ENCODE results near the gene NEBL.

The NEBL gene

GRCh38 chr10:20901110-20901509 lies 4.0 kb upstream of the NEBL start:
- Histone ChIP-seq H3K4me1 (ENCODE audit: control extremely low read depth in 1 of 4, control insufficient read depth in 4 of 4, insufficient read depth in 4 of 4, low read length in 3 of 4) (no peaks in the 10 kb centered on the region), H3K36me3 (ENCODE audit: control insufficient read depth in 4 of 4, insufficient read depth in 4 of 4, low read length in 3 of 4) (no peaks in the 10 kb centered on the region), H3K4me3 (ENCODE audit: control insufficient read depth in 1 of 7, extremely low read depth in 1 of 7, insufficient read depth in 4 of 7, low read depth in 2 of 7, low read length in 6 of 7) (no peak overlapping the region), H3K27me3 (replicated peaks in 2 of 5; ENCODE audit: control insufficient read depth in 4 of 5, insufficient read depth in 5 of 5, low read length in 4 of 5) (no peaks in the 10 kb centered on the region), H3K9me3 (ENCODE audit: control extremely low read depth in 1 of 5, control insufficient read depth in 4 of 5, insufficient read depth in 2 of 5, low read depth in 1 of 5, low read length in 4 of 5) (no peaks in the 10 kb centered on the region), H3K27ac (ENCODE audit: insufficient read depth in 1 of 2, low read depth in 1 of 2, low read length in 2 of 2, poor library complexity in 1 of 2, severe bottlenecking in 2 of 2) (no peak overlapping the region)
- 95% methylated on average over 4 of the region's 5 CpGs for WGBS (ENCODE audit: insufficient coverage)
- DNase-seq = no peak
- ChIA-PET POLR2A (no interaction called here), CTCF (no interaction called here)

GRCh38 chr10:20898866-20899535 lies 1.9 kb upstream of the NEBL start:
- Histone ChIP-seq H3K9me3 (ENCODE audit: control extremely low read depth in 1 of 5, control insufficient read depth in 4 of 5, insufficient read depth in 2 of 5, low read depth in 1 of 5, low read length in 4 of 5) (no peaks in the 10 kb centered on the region), H3K4me1 (ENCODE audit: control extremely low read depth in 1 of 4, control insufficient read depth in 4 of 4, insufficient read depth in 4 of 4, low read length in 3 of 4) (no peaks in the 10 kb centered on the region), H3K4me3 (ENCODE audit: control insufficient read depth in 1 of 7, extremely low read depth in 1 of 7, insufficient read depth in 4 of 7, low read depth in 2 of 7, low read length in 6 of 7) (no peak overlapping the region), H3K36me3 (ENCODE audit: control insufficient read depth in 4 of 4, insufficient read depth in 4 of 4, low read length in 3 of 4) (no peaks in the 10 kb centered on the region), H3K27ac (ENCODE audit: insufficient read depth in 1 of 2, low read depth in 1 of 2, low read length in 2 of 2, poor library complexity in 1 of 2, severe bottlenecking in 2 of 2) (no peak overlapping the region), H3K27me3 (replicated peaks in 2 of 5; ENCODE audit: control insufficient read depth in 4 of 5, insufficient read depth in 5 of 5, low read length in 4 of 5) (no peaks in the 10 kb centered on the region)
- WGBS (ENCODE audit: insufficient coverage) = 88% methylated on average over 1 of the region's 3 CpGs
- POLR2A ChIA-PET = no interaction called here
- DNase-seq = no peak
- CTCF ChIA-PET = no interaction called here

DNA sequence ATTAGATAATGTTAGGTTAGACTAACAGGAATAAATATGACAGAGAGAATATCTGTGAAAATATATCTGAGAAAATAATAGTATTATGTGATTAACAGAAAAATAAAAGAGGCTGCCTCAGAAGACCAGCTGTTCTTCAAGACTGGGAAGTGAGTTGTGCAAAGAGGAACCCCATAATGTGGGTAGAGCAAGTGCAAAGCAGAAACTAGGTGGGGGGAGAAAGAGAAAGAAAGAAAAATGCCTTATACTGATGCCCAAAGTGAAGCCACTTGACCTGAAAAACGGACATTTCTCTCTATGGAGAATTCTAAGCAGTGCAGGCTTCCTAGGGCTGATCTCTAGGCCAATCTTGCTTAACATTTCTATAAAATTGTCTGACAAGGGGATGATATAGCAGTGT lies 3.8 kb downstream of the NEBL start:
- 91% methylated on average over 1 of the region's 1 CpG for WGBS (ENCODE audit: insufficient coverage)
- H3K27ac ChIP-seq (ENCODE audit: insufficient read depth in 1 of 2, low read depth in 1 of 2, low read length in 2 of 2, poor library complexity in 1 of 2, severe bottlenecking in 2 of 2) = no peak overlapping the region
- no peak for DNase-seq
- peaks cover 0 to 2% (median 0%) of the 10 kb centered on the region in 5 experiments for H3K27me3 ChIP-seq (replicated peaks in 2 of 5; ENCODE audit: control insufficient read depth in 4 of 5, insufficient read depth in 5 of 5, low read length in 4 of 5)
- no peaks in the 10 kb centered on the region for H3K4me1 ChIP-seq (ENCODE audit: control extremely low read depth in 1 of 4, control insufficient read depth in 4 of 4, insufficient read depth in 4 of 4, low read length in 3 of 4)
- H3K4me3 ChIP-seq (ENCODE audit: control insufficient read depth in 1 of 7, extremely low read depth in 1 of 7, insufficient read depth in 4 of 7, low read depth in 2 of 7, low read length in 6 of 7) = no peak overlapping the region
- no peaks in the 10 kb centered on the region for H3K9me3 ChIP-seq (ENCODE audit: control extremely low read depth in 1 of 5, control insufficient read depth in 4 of 5, insufficient read depth in 2 of 5, low read depth in 1 of 5, low read length in 4 of 5)
- CTCF ChIA-PET = no interaction called here
- no peaks in the 10 kb centered on the region for H3K36me3 ChIP-seq (ENCODE audit: control insufficient read depth in 4 of 4, insufficient read depth in 4 of 4, low read length in 3 of 4)
- POLR2A ChIA-PET = no interaction called here

DNA sequence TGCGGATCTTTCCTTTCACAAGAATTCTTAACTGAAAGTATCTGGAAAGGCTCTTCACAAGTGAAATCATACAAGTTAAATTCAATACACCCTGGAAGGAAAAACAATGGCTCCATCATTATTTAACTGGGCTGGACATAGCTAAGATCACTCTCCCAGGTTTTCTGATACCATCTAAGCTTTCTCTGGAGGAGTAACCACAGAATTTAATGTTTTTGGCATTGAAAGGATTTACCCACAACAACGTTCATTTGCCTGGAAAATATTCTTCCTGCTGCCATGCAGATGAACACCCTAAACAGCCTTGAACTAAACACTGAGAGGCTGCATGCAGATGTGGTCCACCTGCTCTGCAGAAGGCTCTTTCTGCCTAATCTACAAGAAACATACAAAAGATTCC lies 4.3 kb downstream of the NEBL start:
- 75% methylated on average over 2 of the region's 2 CpGs for WGBS (ENCODE audit: insufficient coverage)
- no peak overlapping the region for H3K27ac ChIP-seq (ENCODE audit: insufficient read depth in 1 of 2, low read depth in 1 of 2, low read length in 2 of 2, poor library complexity in 1 of 2, severe bottlenecking in 2 of 2)
- H3K4me3 ChIP-seq (ENCODE audit: control insufficient read depth in 1 of 7, extremely low read depth in 1 of 7, insufficient read depth in 4 of 7, low read depth in 2 of 7, low read length in 6 of 7) = no peak overlapping the region
- ChIA-PET POLR2A (no interaction called here), CTCF (no interaction called here)
- H3K9me3 ChIP-seq (ENCODE audit: control extremely low read depth in 1 of 5, control insufficient read depth in 4 of 5, insufficient read depth in 2 of 5, low read depth in 1 of 5, low read length in 4 of 5) = no peaks in the 10 kb centered on the region
- DNase-seq = no peak
- peaks cover 0 to 2% (median 0%) of the 10 kb centered on the region in 5 experiments for H3K27me3 ChIP-seq (replicated peaks in 2 of 5; ENCODE audit: control insufficient read depth in 4 of 5, insufficient read depth in 5 of 5, low read length in 4 of 5)
- H3K36me3 ChIP-seq (ENCODE audit: control insufficient read depth in 4 of 4, insufficient read depth in 4 of 4, low read length in 3 of 4) = no peaks in the 10 kb centered on the region
- H3K4me1 ChIP-seq (ENCODE audit: control extremely low read depth in 1 of 4, control insufficient read depth in 4 of 4, insufficient read depth in 4 of 4, low read length in 3 of 4) = no peaks in the 10 kb centered on the region

GRCh38 chr10:20892011-20892585 lies 5.0 kb downstream of the NEBL start:
- DNase-seq = no peak
- Histone ChIP-seq H3K4me1 (ENCODE audit: control extremely low read depth in 1 of 4, control insufficient read depth in 4 of 4, insufficient read depth in 4 of 4, low read length in 3 of 4) (no peaks in the 10 kb centered on the region), H3K36me3 (ENCODE audit: control insufficient read depth in 4 of 4, insufficient read depth in 4 of 4, low read length in 3 of 4) (no peaks in the 10 kb centered on the region), H3K27ac (ENCODE audit: insufficient read depth in 1 of 2, low read depth in 1 of 2, low read length in 2 of 2, poor library complexity in 1 of 2, severe bottlenecking in 2 of 2) (no peak overlapping the region), H3K27me3 (replicated peaks in 2 of 5; ENCODE audit: control insufficient read depth in 4 of 5, insufficient read depth in 5 of 5, low read length in 4 of 5) (peaks cover 0 to 2% (median 0%) of the 10 kb centered on the region in 5 experiments), H3K9me3 (ENCODE audit: control extremely low read depth in 1 of 5, control insufficient read depth in 4 of 5, insufficient read depth in 2 of 5, low read depth in 1 of 5, low read length in 4 of 5) (no peaks in the 10 kb centered on the region), H3K4me3 (ENCODE audit: control insufficient read depth in 1 of 7, extremely low read depth in 1 of 7, insufficient read depth in 4 of 7, low read depth in 2 of 7, low read length in 6 of 7) (no peak overlapping the region)
- POLR2A ChIA-PET = no interaction called here
- WGBS (ENCODE audit: insufficient coverage) = 89% methylated on average over 3 of the region's 4 CpGs
- CTCF ChIA-PET = no interaction called here

DNA sequence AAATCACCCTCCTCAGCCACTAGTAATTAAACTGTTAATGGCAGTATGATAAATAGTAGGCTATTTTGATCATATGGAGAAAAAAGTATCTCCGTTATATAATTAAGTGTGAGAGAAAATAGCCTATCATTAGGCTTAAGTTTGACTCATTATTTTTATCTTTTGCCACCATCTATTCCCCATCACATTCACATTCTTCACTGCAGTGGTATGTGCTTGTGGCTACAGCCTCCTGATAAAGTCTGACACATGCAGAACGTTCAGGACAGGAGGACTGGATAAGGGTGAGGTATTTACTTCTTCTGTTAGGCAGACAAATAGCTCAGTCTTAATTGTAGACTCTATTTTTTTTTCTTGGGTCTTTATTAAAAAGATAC lies 5.8 kb downstream of the NEBL start:
- Histone ChIP-seq H3K4me1 (ENCODE audit: control extremely low read depth in 1 of 4, control insufficient read depth in 4 of 4, insufficient read depth in 4 of 4, low read length in 3 of 4) (no peaks in the 10 kb centered on the region), H3K27me3 (replicated peaks in 2 of 5; ENCODE audit: control insufficient read depth in 4 of 5, insufficient read depth in 5 of 5, low read length in 4 of 5) (peaks cover 0 to 2% (median 0%) of the 10 kb centered on the region in 5 experiments), H3K27ac (ENCODE audit: insufficient read depth in 1 of 2, low read depth in 1 of 2, low read length in 2 of 2, poor library complexity in 1 of 2, severe bottlenecking in 2 of 2) (no peak overlapping the region), H3K9me3 (ENCODE audit: control extremely low read depth in 1 of 5, control insufficient read depth in 4 of 5, insufficient read depth in 2 of 5, low read depth in 1 of 5, low read length in 4 of 5) (no peaks in the 10 kb centered on the region), H3K36me3 (ENCODE audit: control insufficient read depth in 4 of 4, insufficient read depth in 4 of 4, low read length in 3 of 4) (no peaks in the 10 kb centered on the region), H3K4me3 (ENCODE audit: control insufficient read depth in 1 of 7, extremely low read depth in 1 of 7, insufficient read depth in 4 of 7, low read depth in 2 of 7, low read length in 6 of 7) (no peak overlapping the region)
- POLR2A ChIA-PET = no interaction called here
- 20% methylated on average over 1 of the region's 2 CpGs for WGBS (ENCODE audit: insufficient coverage)
- CTCF ChIA-PET = no interaction called here
- DNase-seq = no peak

DNA sequence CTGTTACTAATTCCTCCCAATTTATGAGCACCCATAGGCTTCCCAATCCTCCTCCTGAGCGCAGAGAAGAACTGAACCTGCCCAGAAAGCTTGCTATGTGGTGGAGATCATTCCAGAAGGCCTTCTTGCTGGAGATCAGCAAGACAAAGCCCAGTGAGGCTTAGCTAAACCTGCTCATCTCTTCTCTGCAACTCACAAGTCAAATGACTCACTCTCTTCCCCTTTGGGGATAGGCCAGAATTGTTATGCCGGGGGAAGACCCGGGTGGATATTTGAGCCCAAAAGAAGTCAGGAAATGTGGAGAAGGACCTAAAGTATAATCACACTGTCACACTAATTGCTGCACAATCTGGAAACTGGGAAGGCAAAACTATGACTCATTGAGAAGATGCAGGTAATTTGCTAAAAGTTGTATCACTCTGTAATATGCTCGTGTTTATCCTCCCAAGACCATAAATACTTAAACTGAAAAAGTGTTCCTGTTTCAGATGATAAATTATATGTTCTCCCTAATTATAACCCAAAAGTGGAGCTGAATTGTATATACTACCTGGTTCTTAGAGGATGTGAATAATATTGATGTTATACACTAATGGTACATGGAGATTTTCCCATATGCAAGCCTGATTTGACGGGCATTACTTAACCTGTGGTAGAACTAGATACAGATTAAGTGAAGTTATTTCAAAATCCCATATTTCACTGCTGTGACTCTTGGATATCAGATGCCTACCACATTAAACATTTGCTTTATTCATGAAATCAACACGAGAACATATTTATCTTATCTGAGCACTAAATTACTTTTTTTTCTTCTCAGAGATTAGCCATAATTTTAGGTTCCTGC lies 6.4 kb downstream of the NEBL start:
- H3K27ac ChIP-seq (ENCODE audit: insufficient read depth in 1 of 2, low read depth in 1 of 2, low read length in 2 of 2, poor library complexity in 1 of 2, severe bottlenecking in 2 of 2) = no peak overlapping the region

More for the DNA sequence above, 6.4 kb downstream of the NEBL start:
- ChIA-PET CTCF (no interaction called here), POLR2A (no interaction called here)
- Histone ChIP-seq H3K36me3 (ENCODE audit: control insufficient read depth in 4 of 4, insufficient read depth in 4 of 4, low read length in 3 of 4) (no peaks in the 10 kb centered on the region), H3K4me1 (ENCODE audit: control extremely low read depth in 1 of 4, control insufficient read depth in 4 of 4, insufficient read depth in 4 of 4, low read length in 3 of 4) (no peaks in the 10 kb centered on the region), H3K9me3 (ENCODE audit: control extremely low read depth in 1 of 5, control insufficient read depth in 4 of 5, insufficient read depth in 2 of 5, low read depth in 1 of 5, low read length in 4 of 5) (no peaks in the 10 kb centered on the region), H3K27me3 (replicated peaks in 2 of 5; ENCODE audit: control insufficient read depth in 4 of 5, insufficient read depth in 5 of 5, low read length in 4 of 5) (peaks cover 0 to 2% (median 0%) of the 10 kb centered on the region in 5 experiments), H3K4me3 (ENCODE audit: control insufficient read depth in 1 of 7, extremely low read depth in 1 of 7, insufficient read depth in 4 of 7, low read depth in 2 of 7, low read length in 6 of 7) (no peak overlapping the region)
- 86% methylated on average over 1 of the region's 6 CpGs for WGBS (ENCODE audit: insufficient coverage)
- no peak for DNase-seq
